ENCODE measurements around the gene AK3. TPM values are rescaled to one million over a fixed set of nuclear protein-coding genes. Genes with fewer than 3 reads are reported as not detected.

AK3 gene
- total and polyA plus RNA-seq, 10 of the 15 experiments (the other 5 are each of a cell fraction or from before 2014, with no cell fraction given), result 14.2 to 86.6 (median 43.9) TPM

- DNase-seq (ENCODE audit: low read depth, low spot score) (no peak), FAIRE-seq (no peak), ATAC-seq (no peak)
- H3K4me2 ChIP-seq (ENCODE audit: control insufficient read depth, insufficient read depth), result peak overlapping the region; percentile 88
- 50% methylated on average over 26 of the region's 26 CpGs for WGBS (ENCODE audit: insufficient coverage, insufficient replicate concordance, low lambda C conversion rate, missing lambda C conversion rate)
- H3K79me2 ChIP-seq (ENCODE audit: control insufficient read depth, insufficient read depth, low read length), result peaks cover 55% of the 10 kb centered on the region
- in situ Hi-C loops (cut with MboI) (no loop called here), intact Hi-C loops (cut with micrococcal nuclease; ENCODE audit: unreplicated experiment) (loop anchor here (2.0 to 5.0 kb wide), 5 partner anchors 53 to 853 kb away; partner anchors contain the start of genes CDC37L1 and PLGRKT)
- peak overlapping the region; percentile 92 for H3K4me3 ChIP-seq
- H3K9me3 ChIP-seq (replicated peaks; ENCODE audit: control insufficient read depth, insufficient read depth, low read length), result no peaks in the 10 kb centered on the region
- TSS peak; percentile 75 for BruUV-seq (replicated peaks)
- peak overlapping the region; percentile 85 for H2AFZ ChIP-seq (ENCODE audit: control insufficient read depth, low read depth, low read length)
- no peaks in the 10 kb centered on the region for H4K20me1 ChIP-seq (ENCODE audit: control insufficient read depth, insufficient read depth)
- peaks cover 8% of the 10 kb centered on the region for H3K4me1 ChIP-seq (ENCODE audit: control insufficient read depth, insufficient read depth, low read length)
- peak overlapping the region; percentile 80 for H3K27ac ChIP-seq (ENCODE audit: control insufficient read depth, insufficient read depth)
- TF ChIP-seq PML (IDR thresholded peaks at IDR 0.05; ENCODE audit: low read length) (0 out of 2 replicates have a peak, but pooled peaks have one; percentile 4), NFYB (IDR thresholded peaks at IDR 0.05; ENCODE audit: insufficient read depth, low read depth, low read length) (no peak), RAD51 (IDR thresholded peaks at IDR 0.05) (no peak)
- TF ChIP-seq, protein P1, sequence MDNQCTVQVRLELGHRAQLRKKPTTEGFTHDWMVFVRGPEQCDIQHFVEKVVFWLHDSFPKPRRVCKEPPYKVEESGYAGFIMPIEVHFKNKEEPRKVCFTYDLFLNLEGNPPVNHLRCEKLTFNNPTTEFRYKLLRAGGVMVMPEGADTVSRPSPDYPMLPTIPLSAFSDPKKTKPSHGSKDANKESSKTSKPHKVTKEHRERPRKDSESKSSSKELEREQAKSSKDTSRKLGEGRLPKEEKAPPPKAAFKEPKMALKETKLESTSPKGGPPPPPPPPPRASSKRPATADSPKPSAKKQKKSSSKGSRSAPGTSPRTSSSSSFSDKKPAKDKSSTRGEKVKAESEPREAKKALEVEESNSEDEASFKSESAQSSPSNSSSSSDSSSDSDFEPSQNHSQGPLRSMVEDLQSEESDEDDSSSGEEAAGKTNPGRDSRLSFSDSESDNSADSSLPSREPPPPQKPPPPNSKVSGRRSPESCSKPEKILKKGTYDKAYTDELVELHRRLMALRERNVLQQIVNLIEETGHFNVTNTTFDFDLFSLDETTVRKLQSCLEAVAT (IDR thresholded peaks at IDR 0.05), result peak; percentile 13
- CTCF ChIA-PET, result interaction anchor here (0.6 to 2.1 kb wide), 14 partner anchors 10 to 355 kb away, joined by 3 to 14 read pairs (median 4); partner anchors contain the start of genes CDC37L1 and SPATA6L
- H3K36me3 ChIP-seq (ENCODE audit: control insufficient read depth in 2 of 2, insufficient read depth in 2 of 2, low read length in 1 of 2), result no peaks in the 10 kb centered on the region
- RAD21 ChIA-PET (ENCODE audit: unreplicated experiment), result interaction anchor here (0.6 to 1.9 kb wide), 13 partner anchors 8 to 1874 kb away, joined by 3 to 11 read pairs (median 4); partner anchors contain the start of genes CDC37L1 and SPATA6L
- SMC1A ChIA-PET (ENCODE audit: uncharacterized antibody, unreplicated experiment), result interaction anchor here (0.8 to 1.9 kb wide), 10 partner anchors 12 to 247 kb away, joined by 3 to 7 read pairs (median 4); partner anchors contain the start of gene PLPP6
- POLR2A ChIA-PET, result interaction anchor here (0.6 to 1.4 kb wide), 8 partner anchors 13 to 889 kb away, joined by 3 to 6 read pairs (median 4); partner anchors contain the start of genes RCL1 and SPATA6L
- H3K9ac ChIP-seq (ENCODE audit: control insufficient read depth, insufficient read depth, low read length), result peak overlapping the region; percentile 78
- no peaks in the 10 kb centered on the region for H3K27me3 ChIP-seq (replicated peaks in 1 of 2; ENCODE audit: control insufficient read depth in 2 of 2, insufficient read depth in 2 of 2, low read length in 1 of 2)
These were observed 1.2 kb downstream of the AK3 start for GRCh38 chr9:4739587-4740387.
